Measurements from ENCODE around the gene PCBP3. TPM values are rescaled to one million over a fixed set of nuclear protein-coding genes. Genes with fewer than 3 reads are reported as not detected.

The PCBP3 gene
- total and polyA plus RNA-seq, 3 experiments from 2014 or later = 0.31 to 0.38 (median 0.35) TPM

GRCh38 chr21:45921917-45922316, 278.4 kb downstream of the PCBP3 start:
- ChIA-PET CTCF (interaction anchor here (2.1 kb wide), 1 partner anchor 33 kb away, joined by 5 read pairs; no protein-coding TSS in a partner anchor), POLR2A (no interaction called here)
- Histone ChIP-seq H3K27me3 (ENCODE audit: insufficient read depth, low read length, poor library complexity, severe bottlenecking) (no peaks in the 10 kb centered on the region), H3K27ac (ENCODE audit: low read depth, low read length) (no peak overlapping the region), H3K36me3 (ENCODE audit: insufficient read depth, low read length) (no peaks in the 10 kb centered on the region), H3K9me3 (ENCODE audit: low read length) (no peaks in the 10 kb centered on the region), H3K4me1 (ENCODE audit: insufficient read depth, low read length) (peaks cover 7% of the 10 kb centered on the region), H3K4me3 (ENCODE audit: low read length) (no peak overlapping the region)
- H3K4me3 Mint-ChIP-seq = no peak overlapping the region
- H3K9me3 Mint-ChIP-seq = no peaks in the 10 kb centered on the region
- no peak for DNase-seq
- peaks cover 6 to 7% of the 10 kb centered on the region in 2 donors for H3K27me3 Mint-ChIP-seq
- H3K36me3 Mint-ChIP-seq = no peaks in the 10 kb centered on the region
- peaks cover 2 to 17% (median 3%) of the 10 kb centered on the region in 3 donors for H3K4me1 Mint-ChIP-seq
- H3K27ac Mint-ChIP-seq = no peak overlapping the region

GRCh38 chr21:45922648-45923047, 279.1 kb downstream of the PCBP3 start:
- Mint-ChIP-seq H3K36me3 (no peaks in the 10 kb centered on the region), H3K9me3 (no peaks in the 10 kb centered on the region), H3K4me1 (peaks cover 2 to 18% (median 3%) of the 10 kb centered on the region in 3 donors), H3K27me3 (peaks cover 4 to 5% of the 10 kb centered on the region in 2 donors), H3K27ac (no peak overlapping the region), H3K4me3 (no peak overlapping the region)
- Histone ChIP-seq H3K27ac (ENCODE audit: low read depth, low read length) (no peak overlapping the region), H3K9me3 (ENCODE audit: low read length) (no peaks in the 10 kb centered on the region), H3K4me3 (ENCODE audit: low read length) (no peak overlapping the region), H3K36me3 (ENCODE audit: insufficient read depth, low read length) (no peaks in the 10 kb centered on the region), H3K4me1 (ENCODE audit: insufficient read depth, low read length) (peaks cover 7% of the 10 kb centered on the region), H3K27me3 (ENCODE audit: insufficient read depth, low read length, poor library complexity, severe bottlenecking) (no peaks in the 10 kb centered on the region)
- ChIA-PET CTCF (interaction anchor here (0.6 to 2.1 kb wide), 2 partner anchors 33 to 51 kb away, joined by 4 to 5 read pairs; no protein-coding TSS in a partner anchor), POLR2A (no interaction called here)
- no peak for DNase-seq

DNA sequence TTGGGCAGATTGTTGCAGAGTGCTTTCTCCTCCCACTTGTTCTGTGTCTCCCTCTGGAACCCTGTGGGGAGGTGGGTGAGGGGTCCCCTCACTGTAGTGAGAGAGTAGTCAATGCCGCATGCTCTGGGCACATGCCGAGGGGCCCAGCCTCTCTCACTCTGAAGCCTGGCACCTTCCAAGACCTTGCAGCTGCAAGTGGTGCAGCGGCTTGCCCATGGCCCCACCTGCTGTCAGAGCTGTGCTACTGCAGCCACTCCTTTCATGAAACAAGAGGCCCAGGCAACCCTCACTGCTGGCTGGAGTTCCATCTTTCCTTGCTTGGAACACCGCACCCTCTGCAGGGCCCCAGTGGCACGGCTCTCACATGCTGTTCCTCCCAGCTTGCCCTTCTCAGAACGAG, 279.6 kb downstream of the PCBP3 start:
- Mint-ChIP-seq H3K9me3 (no peaks in the 10 kb centered on the region), H3K4me3 (no peak overlapping the region), H3K27ac (no peak overlapping the region), H3K4me1 (peaks cover 2 to 18% (median 3%) of the 10 kb centered on the region in 3 donors), H3K36me3 (no peaks in the 10 kb centered on the region), H3K27me3 (peaks cover 3 to 4% of the 10 kb centered on the region in 2 donors)
- Histone ChIP-seq H3K27me3 (ENCODE audit: insufficient read depth, low read length, poor library complexity, severe bottlenecking) (no peaks in the 10 kb centered on the region), H3K36me3 (ENCODE audit: insufficient read depth, low read length) (no peaks in the 10 kb centered on the region), H3K4me3 (ENCODE audit: low read length) (no peak overlapping the region), H3K27ac (ENCODE audit: low read depth, low read length) (no peak overlapping the region), H3K4me1 (ENCODE audit: insufficient read depth, low read length) (peaks cover 7% of the 10 kb centered on the region), H3K9me3 (ENCODE audit: low read length) (no peaks in the 10 kb centered on the region)
- peak; percentile 12 to 74 (median 54) for DNase-seq
- CTCF ChIA-PET = interaction anchor here (2.1 kb wide), 1 partner anchor 34 kb away, joined by 5 read pairs; no protein-coding TSS in a partner anchor
- POLR2A ChIA-PET = no interaction called here

DNA sequence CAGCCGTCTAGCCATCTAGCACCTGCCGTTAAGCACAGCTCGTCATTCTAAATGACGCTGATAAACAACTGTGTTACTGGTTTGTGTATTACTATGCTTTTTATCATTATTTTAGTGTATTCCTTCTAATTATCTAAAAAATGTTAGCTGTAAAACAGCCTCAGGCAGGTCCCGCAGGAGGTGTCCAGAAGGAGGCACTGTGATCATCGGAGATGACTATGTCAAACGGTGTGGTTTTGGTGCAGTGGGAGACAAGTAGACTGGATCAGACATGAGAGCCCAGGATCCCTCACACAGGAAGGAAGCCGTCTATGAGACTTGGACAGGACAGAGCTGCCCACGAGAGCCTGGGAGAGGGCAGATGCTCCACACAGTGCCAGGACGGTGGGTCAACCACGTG, 282.8 kb downstream of the PCBP3 start:
- Histone ChIP-seq H3K27me3 (ENCODE audit: insufficient read depth, low read length, poor library complexity, severe bottlenecking) (no peaks in the 10 kb centered on the region), H3K4me3 (ENCODE audit: low read length) (no peak overlapping the region), H3K36me3 (ENCODE audit: insufficient read depth, low read length) (no peaks in the 10 kb centered on the region), H3K9me3 (ENCODE audit: low read length) (no peaks in the 10 kb centered on the region), H3K4me1 (ENCODE audit: insufficient read depth, low read length) (peaks cover 7% of the 10 kb centered on the region), H3K27ac (ENCODE audit: low read depth, low read length) (no peak overlapping the region)
- POLR2A ChIA-PET = no interaction called here
- Mint-ChIP-seq H3K36me3 (no peaks in the 10 kb centered on the region), H3K27me3 (peaks cover 5 to 8% of the 10 kb centered on the region in 2 donors), H3K9me3 (no peaks in the 10 kb centered on the region), H3K4me3 (no peak overlapping the region), H3K27ac (peak overlapping the region in 1 of 8 donors; percentile 7), H3K4me1 (peaks cover 2 to 18% (median 3%) of the 10 kb centered on the region in 3 donors)
- CTCF ChIA-PET = no interaction called here
- DNase-seq = no peak

- Mint-ChIP-seq H3K36me3 (no peaks in the 10 kb centered on the region), H3K4me3 (no peak overlapping the region), H3K4me1 (peaks cover 2 to 18% (median 3%) of the 10 kb centered on the region in 3 donors), H3K9me3 (no peaks in the 10 kb centered on the region), H3K27me3 (peaks cover 5 to 12% of the 10 kb centered on the region in 2 donors), H3K27ac (no peak overlapping the region)
- ChIA-PET POLR2A (no interaction called here), CTCF (no interaction called here)
- H3K4me3 ChIP-seq (ENCODE audit: low read length) = no peak overlapping the region
- peaks cover 7% of the 10 kb centered on the region for H3K4me1 ChIP-seq (ENCODE audit: insufficient read depth, low read length)
- DNase-seq = no peak
- H3K27me3 ChIP-seq (ENCODE audit: insufficient read depth, low read length, poor library complexity, severe bottlenecking) = no peaks in the 10 kb centered on the region
- no peak overlapping the region for H3K27ac ChIP-seq (ENCODE audit: low read depth, low read length)
- H3K9me3 ChIP-seq (ENCODE audit: low read length) = no peaks in the 10 kb centered on the region
- no peaks in the 10 kb centered on the region for H3K36me3 ChIP-seq (ENCODE audit: insufficient read depth, low read length)
These were observed 283.5 kb downstream of the PCBP3 start for GRCh38 chr21:45927032-45927431.

DNA sequence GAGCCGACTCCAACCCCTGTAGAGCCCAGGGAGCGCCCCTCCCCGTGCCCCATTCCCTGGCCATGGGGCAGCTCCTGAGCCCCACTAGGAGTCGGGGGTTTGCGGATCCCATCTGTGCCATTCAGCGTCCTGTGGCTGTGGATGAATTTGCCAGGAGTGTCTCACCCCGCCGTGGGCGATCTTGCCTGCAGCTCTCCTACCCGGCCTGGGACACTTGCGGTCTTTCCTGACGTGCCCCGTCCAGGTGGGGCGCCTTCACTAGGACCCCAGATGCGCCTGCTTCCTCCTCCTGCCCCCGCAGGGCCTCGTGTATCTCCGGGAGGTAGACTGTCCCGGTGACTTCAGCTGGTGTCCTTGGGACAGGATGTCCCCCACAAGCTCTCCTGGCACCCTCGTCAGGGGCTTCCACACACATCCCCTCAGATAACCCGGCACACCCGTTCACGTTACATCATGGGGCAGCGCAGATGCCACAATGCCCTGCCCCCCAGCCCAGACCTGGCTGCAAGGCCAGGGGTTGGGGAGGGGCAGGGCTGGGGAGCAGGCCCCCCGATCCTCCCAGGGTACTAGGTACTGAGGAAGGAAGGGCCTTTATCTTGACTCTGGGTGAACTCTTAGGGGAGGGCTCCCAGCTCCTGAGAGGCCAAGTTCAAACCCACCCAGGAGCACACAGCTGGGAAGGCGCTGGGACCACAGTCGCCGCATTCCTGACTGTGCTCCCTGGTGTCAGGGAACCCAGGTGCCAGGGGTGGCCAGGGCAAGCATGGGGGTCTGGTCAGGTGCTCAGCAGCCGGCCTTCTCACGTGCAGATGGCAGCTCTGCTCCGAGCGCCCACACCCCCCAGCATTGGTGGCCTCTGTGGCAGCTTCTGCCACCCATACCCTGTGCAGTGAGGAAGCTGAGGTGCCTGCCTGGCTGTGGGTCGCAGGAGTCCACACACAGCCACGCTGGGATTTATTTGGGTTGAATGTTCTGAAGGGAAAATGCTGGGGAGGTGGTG, 284.6 kb downstream of the PCBP3 start:
- POLR2A ChIA-PET = interaction anchor here (0.6 kb wide), 1 partner anchor 46 kb away, joined by 4 read pairs; no protein-coding TSS in a partner anchor
- H3K9me3 Mint-ChIP-seq = no peaks in the 10 kb centered on the region
- H3K4me1 Mint-ChIP-seq = peaks cover under 1 to 9% (median under 1%) of the 10 kb centered on the region in 3 donors
- H3K4me1 ChIP-seq (ENCODE audit: insufficient read depth, low read length) = no peaks in the 10 kb centered on the region
- H3K36me3 ChIP-seq (ENCODE audit: insufficient read depth, low read length) = no peaks in the 10 kb centered on the region
- no peak overlapping the region for H3K4me3 ChIP-seq (ENCODE audit: low read length)
- no peak overlapping the region for H3K27ac ChIP-seq (ENCODE audit: low read depth, low read length)
- CTCF ChIA-PET = no interaction called here
- H3K9me3 ChIP-seq (ENCODE audit: low read length) = no peaks in the 10 kb centered on the region
- no peaks in the 10 kb centered on the region for H3K27me3 ChIP-seq (ENCODE audit: insufficient read depth, low read length, poor library complexity, severe bottlenecking)
- H3K36me3 Mint-ChIP-seq = no peaks in the 10 kb centered on the region
- H3K4me3 Mint-ChIP-seq = no peak overlapping the region
- no peak for DNase-seq
- peaks cover 5 to 21% of the 10 kb centered on the region in 2 donors for H3K27me3 Mint-ChIP-seq
- no peak overlapping the region for H3K27ac Mint-ChIP-seq

GRCh38 chr21:45929449-45929848, 285.9 kb downstream of the PCBP3 start:
- DNase-seq = no peak
- no peaks in the 10 kb centered on the region for H3K36me3 ChIP-seq (ENCODE audit: insufficient read depth, low read length)
- no peaks in the 10 kb centered on the region for H3K4me1 ChIP-seq (ENCODE audit: insufficient read depth, low read length)
- ChIA-PET POLR2A (no interaction called here), CTCF (no interaction called here)
- no peak overlapping the region for H3K27ac ChIP-seq (ENCODE audit: low read depth, low read length)
- no peaks in the 10 kb centered on the region for H3K9me3 Mint-ChIP-seq
- H3K4me1 Mint-ChIP-seq = peaks cover 0 to 6% (median 0%) of the 10 kb centered on the region in 3 donors
- peaks cover 5 to 25% of the 10 kb centered on the region in 2 donors for H3K27me3 Mint-ChIP-seq
- no peak overlapping the region for H3K4me3 ChIP-seq (ENCODE audit: low read length)
- no peak overlapping the region for H3K27ac Mint-ChIP-seq
- no peaks in the 10 kb centered on the region for H3K36me3 Mint-ChIP-seq
- no peak overlapping the region for H3K4me3 Mint-ChIP-seq
- no peaks in the 10 kb centered on the region for H3K9me3 ChIP-seq (ENCODE audit: low read length)
- no peaks in the 10 kb centered on the region for H3K27me3 ChIP-seq (ENCODE audit: insufficient read depth, low read length, poor library complexity, severe bottlenecking)

- Mint-ChIP-seq H3K27ac (peak overlapping the region in 1 of 8 donors; percentile 14), H3K4me1 (peaks cover 0 to 6% (median 0%) of the 10 kb centered on the region in 3 donors), H3K9me3 (no peaks in the 10 kb centered on the region)
These were observed 286.8 kb downstream of the PCBP3 start for GRCh38 chr21:45930231-45930760.

More at GRCh38 chr21:45930231-45930760, 286.8 kb downstream of the PCBP3 start:
- H3K27me3 Mint-ChIP-seq = peaks cover 5 to 25% of the 10 kb centered on the region in 2 donors
- ChIA-PET CTCF (no interaction called here), POLR2A (no interaction called here)
- no peak overlapping the region for H3K4me3 Mint-ChIP-seq
- Histone ChIP-seq H3K9me3 (ENCODE audit: low read length) (no peaks in the 10 kb centered on the region), H3K36me3 (ENCODE audit: insufficient read depth, low read length) (no peaks in the 10 kb centered on the region), H3K4me3 (ENCODE audit: low read length) (no peak overlapping the region), H3K4me1 (ENCODE audit: insufficient read depth, low read length) (no peaks in the 10 kb centered on the region), H3K27ac (ENCODE audit: low read depth, low read length) (no peak overlapping the region), H3K27me3 (ENCODE audit: insufficient read depth, low read length, poor library complexity, severe bottlenecking) (no peaks in the 10 kb centered on the region)
- no peaks in the 10 kb centered on the region for H3K36me3 Mint-ChIP-seq
- no peak for DNase-seq
